Activated CD8-positive, alpha-beta T cell treated with anti-CD3 and anti-CD28 coated beads, Interleukin-2, amount 10 ng/mL, durations not matched to agents 7 days and 5 days (primary cell): Measurements from ENCODE around the gene ST3GAL3. TPM values are rescaled to one million over a fixed set of nuclear protein-coding genes. Genes with fewer than 3 reads are reported as not detected.

Experiments used
- ATAC-seq: fragments of 150-1000 bp; cut with Tn5 transposase; one replicate; pipeline ENCODE4 v1.10.0; 2021; ENCODE audit warnings: moderate library complexity
- CTCF ChIA-PET: fragments of 350-600 bp; sonication (Branson Sonifier 250); formaldehyde crosslinking; loops from one replicate; lab custom pipeline; 2021; ENCODE audit warnings: antibody characterized with exemption; lab: Charles Lee
- POLR2A ChIA-PET: fragments of 350-600 bp; sonication (Branson Sonifier 250); formaldehyde crosslinking; loops from one replicate; lab custom pipeline; 2021; ENCODE audit warnings: antibody characterized with exemption; lab: Charles Lee
- DNase-seq: peaks from one replicate; pipeline ENCODE4 v3.0.0-alpha.2; 2020
- H3K27ac Mint-ChIP-seq: one replicate; pipeline ENCODE4 v1.8.0; 2021; ENCODE audit warnings: mild to moderate bottlenecking, mixed read lengths
- H3K27me3 Mint-ChIP-seq: one replicate; pipeline ENCODE4 v1.8.0; 2021; ENCODE audit warnings: low read depth, mixed read lengths
- H3K36me3 Mint-ChIP-seq: one replicate; pipeline ENCODE4 v1.8.0; 2021; ENCODE audit warnings: low read depth, mixed read lengths
- H3K4me1 Mint-ChIP-seq: one replicate; pipeline ENCODE4 v1.8.0; 2021; ENCODE audit warnings: low read depth, mixed read lengths
- H3K4me3 Mint-ChIP-seq: one replicate; pipeline ENCODE4 v1.8.0; 2021; ENCODE audit warnings: mild to moderate bottlenecking, mixed read lengths
- H3K9me3 Mint-ChIP-seq: one replicate; pipeline ENCODE4 v1.8.0; 2022; ENCODE audit warnings: mixed read lengths; ENCODE audit not compliant: insufficient read depth
- total RNA-seq, 2 experiments: library from RNA; stranded (reverse); gene quantifications; one replicate each; pipeline ENCODE4 v1.2.3, GENCODE V29; 2021

The ST3GAL3 gene
- total RNA-seq, 2 experiments from 2014 or later = 20.4 to 23.3 TPM

- Mint-ChIP-seq H3K27me3 (no peaks in the 10 kb centered on the region), H3K4me1 (no peaks in the 10 kb centered on the region), H3K9me3 (no peaks in the 10 kb centered on the region), H3K27ac (no peak overlapping the region), H3K36me3 (no peaks in the 10 kb centered on the region), H3K4me3 (no peak overlapping the region)
- DNase-seq = no peak
- ATAC-seq = no peak
- POLR2A ChIA-PET = no interaction called here
- CTCF ChIA-PET = interaction anchor here (1.6 to 2.8 kb wide), 2 partner anchors 59 to 112 kb away, joined by 7 to 8 read pairs; no protein-coding TSS in a partner anchor
Observed at GRCh38 chr1:43875331-43875730, 168.0 kb downstream of the ST3GAL3 start.

- no peaks in the 10 kb centered on the region for H3K9me3 Mint-ChIP-seq
Observed at GRCh38 chr1:43877101-43877500, 169.8 kb downstream of the ST3GAL3 start.

GRCh38 chr1:43878440-43878839, 171.1 kb downstream of the ST3GAL3 start:
- H3K9me3 Mint-ChIP-seq = no peaks in the 10 kb centered on the region
- no peaks in the 10 kb centered on the region for H3K36me3 Mint-ChIP-seq

More at GRCh38 chr1:43877101-43877500, 169.8 kb downstream of the ST3GAL3 start:
- Mint-ChIP-seq H3K27ac (no peak overlapping the region), H3K4me3 (no peak overlapping the region), H3K27me3 (no peaks in the 10 kb centered on the region), H3K4me1 (no peaks in the 10 kb centered on the region), H3K36me3 (no peaks in the 10 kb centered on the region)
- ATAC-seq (no peak), DNase-seq (no peak)
- ChIA-PET POLR2A (interaction anchor here (0.7 kb wide), 1 partner anchor 108 kb away, joined by 3 read pairs; no protein-coding TSS in a partner anchor), CTCF (interaction anchor here (1.6 to 2.9 kb wide), 2 partner anchors 57 to 114 kb away, joined by 3 to 14 read pairs; partner anchors contain the start of gene ARTN)

GRCh38 chr1:43878854-43879253, 171.5 kb downstream of the ST3GAL3 start:
- Mint-ChIP-seq H3K27me3 (no peaks in the 10 kb centered on the region), H3K4me1 (no peaks in the 10 kb centered on the region), H3K27ac (no peak overlapping the region), H3K9me3 (no peaks in the 10 kb centered on the region), H3K36me3 (no peaks in the 10 kb centered on the region), H3K4me3 (no peak overlapping the region)
- peak; percentile 77 for ATAC-seq
- ChIA-PET POLR2A (no interaction called here), CTCF (interaction anchor here (1.4 to 1.6 kb wide), 2 partner anchors 56 to 116 kb away, joined by 4 to 6 read pairs; no protein-coding TSS in a partner anchor)
- DNase-seq = peak; percentile 32

More at GRCh38 chr1:43878440-43878839, 171.1 kb downstream of the ST3GAL3 start:
- no peaks in the 10 kb centered on the region for H3K27me3 Mint-ChIP-seq
- no peak for DNase-seq
- no peak overlapping the region for H3K27ac Mint-ChIP-seq
- no peaks in the 10 kb centered on the region for H3K4me1 Mint-ChIP-seq
- CTCF ChIA-PET = interaction anchor here (1.4 to 2.9 kb wide), 2 partner anchors 56 to 115 kb away, joined by 4 to 14 read pairs; partner anchors contain the start of gene ARTN
- POLR2A ChIA-PET = no interaction called here
- ATAC-seq = peak; percentile 43
- H3K4me3 Mint-ChIP-seq = no peak overlapping the region

- ChIA-PET CTCF (interaction anchor here (1.4 to 1.6 kb wide), 2 partner anchors 55 to 116 kb away, joined by 4 to 6 read pairs; no protein-coding TSS in a partner anchor), POLR2A (no interaction called here)
- Mint-ChIP-seq H3K36me3 (no peaks in the 10 kb centered on the region), H3K27me3 (no peaks in the 10 kb centered on the region), H3K4me1 (no peaks in the 10 kb centered on the region), H3K27ac (no peak overlapping the region), H3K4me3 (no peak overlapping the region), H3K9me3 (no peaks in the 10 kb centered on the region)
- DNase-seq (no peak), ATAC-seq (no peak)
Observed at GRCh38 chr1:43879414-43879813, 172.1 kb downstream of the ST3GAL3 start.

GRCh38 chr1:43879996-43880395, 172.7 kb downstream of the ST3GAL3 start:
- DNase-seq (no peak), ATAC-seq (no peak)
- Mint-ChIP-seq H3K27me3 (no peaks in the 10 kb centered on the region), H3K4me1 (no peaks in the 10 kb centered on the region), H3K27ac (no peak overlapping the region), H3K36me3 (no peaks in the 10 kb centered on the region), H3K9me3 (no peaks in the 10 kb centered on the region), H3K4me3 (no peak overlapping the region)
- CTCF ChIA-PET = interaction anchor here (1.6 kb wide), 1 partner anchor 55 kb away, joined by 6 read pairs; no protein-coding TSS in a partner anchor
- POLR2A ChIA-PET = no interaction called here

GRCh38 chr1:43880604-43881003, 173.3 kb downstream of the ST3GAL3 start:
- CTCF ChIA-PET = interaction anchor here (1.0 to 1.6 kb wide), 2 partner anchors 54 to 116 kb away, joined by 3 to 6 read pairs; no protein-coding TSS in a partner anchor
- POLR2A ChIA-PET = no interaction called here

GRCh38 chr1:43881415-43881814, 174.1 kb downstream of the ST3GAL3 start:
- Mint-ChIP-seq H3K36me3 (no peaks in the 10 kb centered on the region), H3K9me3 (no peaks in the 10 kb centered on the region), H3K27me3 (no peaks in the 10 kb centered on the region), H3K4me3 (no peak overlapping the region), H3K27ac (peak overlapping the region; percentile 6), H3K4me1 (peaks cover 2% of the 10 kb centered on the region)
- ChIA-PET POLR2A (no interaction called here), CTCF (interaction anchor here (1.0 kb wide), 1 partner anchor 117 kb away, joined by 3 read pairs; no protein-coding TSS in a partner anchor)
- DNase-seq (no peak), ATAC-seq (no peak)

More at GRCh38 chr1:43880604-43881003, 173.3 kb downstream of the ST3GAL3 start:
- ATAC-seq (no peak), DNase-seq (no peak)
- no peaks in the 10 kb centered on the region for H3K9me3 Mint-ChIP-seq
- no peak overlapping the region for H3K4me3 Mint-ChIP-seq
- no peak overlapping the region for H3K27ac Mint-ChIP-seq
- H3K27me3 Mint-ChIP-seq = no peaks in the 10 kb centered on the region
- H3K36me3 Mint-ChIP-seq = no peaks in the 10 kb centered on the region
- H3K4me1 Mint-ChIP-seq = peaks cover 2% of the 10 kb centered on the region

GRCh38 chr1:43882763-43883162, 175.4 kb downstream of the ST3GAL3 start:
- no peak overlapping the region for H3K4me3 Mint-ChIP-seq
- peaks cover 2% of the 10 kb centered on the region for H3K4me1 Mint-ChIP-seq
- H3K27me3 Mint-ChIP-seq = no peaks in the 10 kb centered on the region
- CTCF ChIA-PET = interaction anchor here (0.6 to 2.0 kb wide), 2 partner anchors 52 to 120 kb away, joined by 3 to 11 read pairs; no protein-coding TSS in a partner anchor
- H3K36me3 Mint-ChIP-seq = no peaks in the 10 kb centered on the region
- H3K9me3 Mint-ChIP-seq = no peaks in the 10 kb centered on the region
- POLR2A ChIA-PET = no interaction called here
- no peak overlapping the region for H3K27ac Mint-ChIP-seq
- ATAC-seq (no peak), DNase-seq (no peak)

GRCh38 chr1:43883321-43883720, 176.0 kb downstream of the ST3GAL3 start:
- POLR2A ChIA-PET = no interaction called here
- no peaks in the 10 kb centered on the region for H3K36me3 Mint-ChIP-seq
- CTCF ChIA-PET = interaction anchor here (1.5 to 2.0 kb wide), 3 partner anchors 47 to 120 kb away, joined by 3 to 11 read pairs (median 5); no protein-coding TSS in a partner anchor
- H3K27me3 Mint-ChIP-seq = no peaks in the 10 kb centered on the region
- no peak overlapping the region for H3K4me3 Mint-ChIP-seq
- no peak for ATAC-seq
- no peak for DNase-seq
- no peak overlapping the region for H3K27ac Mint-ChIP-seq
- no peaks in the 10 kb centered on the region for H3K9me3 Mint-ChIP-seq
- peaks cover 2% of the 10 kb centered on the region for H3K4me1 Mint-ChIP-seq

- POLR2A ChIA-PET = no interaction called here
- no peaks in the 10 kb centered on the region for H3K36me3 Mint-ChIP-seq
- CTCF ChIA-PET = interaction anchor here (1.5 kb wide), 1 partner anchor 50 kb away, joined by 4 read pairs; no protein-coding TSS in a partner anchor
- H3K4me3 Mint-ChIP-seq = no peak overlapping the region
- peaks cover 2% of the 10 kb centered on the region for H3K4me1 Mint-ChIP-seq
- no peaks in the 10 kb centered on the region for H3K27me3 Mint-ChIP-seq
- no peaks in the 10 kb centered on the region for H3K9me3 Mint-ChIP-seq
- ATAC-seq = no peak
- no peak overlapping the region for H3K27ac Mint-ChIP-seq
- no peak for DNase-seq
Observed at GRCh38 chr1:43885279-43885801, 178.0 kb downstream of the ST3GAL3 start.

GRCh38 chr1:43887748-43888147, 180.4 kb downstream of the ST3GAL3 start:
- ChIA-PET CTCF (no interaction called here), POLR2A (no interaction called here)
- Mint-ChIP-seq H3K9me3 (no peaks in the 10 kb centered on the region), H3K27ac (no peak overlapping the region), H3K36me3 (no peaks in the 10 kb centered on the region), H3K4me3 (no peak overlapping the region), H3K4me1 (peaks cover 2% of the 10 kb centered on the region), H3K27me3 (no peaks in the 10 kb centered on the region)
- DNase-seq (no peak), ATAC-seq (no peak)
